Naive thymus-derived CD4-positive, alpha-beta T cell (primary cell): ENCODE results near the gene TMCC2. TPM values are rescaled to one million over a fixed set of nuclear protein-coding genes. Genes with fewer than 3 reads are reported as not detected.

Experiments
- ATAC-seq: fragments of 150-1000 bp; cut with Tn5 transposase; 2 replicates; pipeline ENCODE4 v1.10.0; 2021; ENCODE audit warnings: mild to moderate bottlenecking, moderate library complexity
- CTCF ChIA-PET: fragments of 350-600 bp; sonication (Branson Sonifier 250); formaldehyde crosslinking; loops from one replicate; lab custom pipeline; 2021; ENCODE audit warnings: antibody characterized with exemption; lab: Charles Lee
- POLR2A ChIA-PET: fragments of 350-600 bp; sonication (Branson Sonifier 250); formaldehyde crosslinking; loops from one replicate; lab custom pipeline; 2021; ENCODE audit warnings: antibody characterized with exemption, inconsistent platforms; lab: Charles Lee
- DNase-seq, 9 donors: peaks; one replicate each; pipeline versions ENCODE4 v3.0.0 to v3.0.0-alpha.2; 2020 to 2022; ENCODE audit warnings: mixed read lengths in 1 of 9
- H3K27ac ChIP-seq: one replicate; pipeline ENCODE4 v1.7.0; 2013; ENCODE audit warnings: mild to moderate bottlenecking, low read depth, low read length, moderate library complexity
- H3K27me3 ChIP-seq, 2 donors: one replicate each; pipeline ENCODE4 v1.7.0; 2013; ENCODE audit warnings: low read length in 2 of 2, mild to moderate bottlenecking in 2 of 2, moderate library complexity in 2 of 2; ENCODE audit not compliant: control insufficient read depth in 2 of 2, insufficient read depth in 2 of 2
- H3K36me3 ChIP-seq, 3 experiments: 1 replicate in 2 of 3; 2 replicates in 1 of 3; pipeline ENCODE4 v1.7.0; 2013; ENCODE audit warnings: low read length in 3 of 3, mild to moderate bottlenecking in 3 of 3, moderate library complexity in 1 of 3; ENCODE audit not compliant: insufficient read depth in 3 of 3, control insufficient read depth in 2 of 3
- H3K4me1 ChIP-seq, 2 donors: one replicate each; pipeline ENCODE4 v1.7.0; 2013; ENCODE audit warnings: low read length in 2 of 2, mild to moderate bottlenecking in 2 of 2, moderate library complexity in 1 of 2; ENCODE audit not compliant: control insufficient read depth in 2 of 2, insufficient read depth in 2 of 2
- H3K4me3 ChIP-seq: 2 replicates; pipeline ENCODE4 v1.7.0; 2013; ENCODE audit warnings: mild to moderate bottlenecking, low read length
- H3K9me3 ChIP-seq, 3 experiments: 1 replicate in 2 of 3; 2 replicates in 1 of 3; pipeline ENCODE4 v1.7.0; 2013; ENCODE audit warnings: low read length in 3 of 3; ENCODE audit not compliant: control insufficient read depth in 2 of 3
- H3K27ac Mint-ChIP-seq, 9 donors: one replicate each; pipeline ENCODE4 v1.8.0; 2020 to 2022; ENCODE audit warnings: mixed read lengths in 9 of 9, mild to moderate bottlenecking in 8 of 9, moderate library complexity in 5 of 9, inconsistent platforms in 2 of 9
- H3K27me3 Mint-ChIP-seq, 5 donors: one replicate each; pipeline ENCODE4 v1.8.0; 2021 to 2022; ENCODE audit warnings: mixed read lengths in 5 of 5, mild to moderate bottlenecking in 1 of 5
- H3K36me3 Mint-ChIP-seq, 5 donors: one replicate each; pipeline ENCODE4 v1.8.0; 2020 to 2022; ENCODE audit warnings: mixed read lengths in 5 of 5, mild to moderate bottlenecking in 3 of 5, inconsistent platforms in 1 of 5
- H3K4me1 Mint-ChIP-seq, 7 donors: one replicate each; pipeline ENCODE4 v1.8.0; 2020 to 2022; ENCODE audit warnings: mixed read lengths in 7 of 7, mild to moderate bottlenecking in 3 of 7, inconsistent platforms in 1 of 7
- H3K4me3 Mint-ChIP-seq, 10 donors: one replicate each; pipeline ENCODE4 v1.8.0; 2020 to 2022; ENCODE audit warnings: mild to moderate bottlenecking in 10 of 10, mixed read lengths in 10 of 10, moderate library complexity in 6 of 10, inconsistent platforms in 2 of 10
- H3K9me3 Mint-ChIP-seq, 11 donors: one replicate each; pipeline ENCODE4 v1.8.0; 2020 to 2022; ENCODE audit warnings: mixed read lengths in 11 of 11, mild to moderate bottlenecking in 4 of 11, inconsistent platforms in 1 of 11, moderate library complexity in 1 of 11
- intact Hi-C, 2 donors: fragments of 100-400 bp; cut with micrococcal nuclease; formaldehyde crosslinking; loops; one replicate each; pipeline ENCODE4 v1.15.1; 2023
- polyA plus RNA-seq, 2 donors: library from polyadenylated mRNA; unstranded; fragments of 300-500 nt; fragmentation: Illumina TruSeq; gene quantifications; one replicate each; pipeline ENCODE4 v1.2.3, GENCODE V29; 2021
- total RNA-seq, 6 experiments: library from RNA in 5 of 6; stranded (reverse) in 5 of 6; gene quantifications; 1 replicate in 5 of 6; 2 replicates in 1 of 6; pipeline ENCODE4 v1.2.3 and lab custom pipeline; 2021 to 2026

The TMCC2 gene
- total and polyA plus RNA-seq, 7 experiments from 2014 or later: 0.30 to 3.6 (median 1.3) TPM

- Mint-ChIP-seq H3K4me3 (peak overlapping the region; percentile 90 to 100 (median 96)), H3K27ac (peak overlapping the region; percentile 51 to 99 (median 92)), H3K27me3 (peaks cover 0 to 3% (median 0%) of the 10 kb centered on the region in 5 donors), H3K36me3 (peaks cover 7 to 25% (median 20%) of the 10 kb centered on the region in 5 donors), H3K4me1 (peaks cover 52 to 75% (median 72%) of the 10 kb centered on the region in 7 donors), H3K9me3 (peaks cover 0 to 3% (median 0%) of the 10 kb centered on the region in 11 donors)
- no peak for DNase-seq
- H3K4me1 ChIP-seq: peaks cover 43 to 63% of the 10 kb centered on the region in 2 donors
- H3K36me3 ChIP-seq: peaks cover 0 to 18% (median 0%) of the 10 kb centered on the region in 3 experiments
- no peak for ATAC-seq
- ChIA-PET POLR2A (interaction anchor here (0.6 to 28.6 kb wide), 9 partner anchors 12 to 103 kb away, joined by 3 to 1119 read pairs (median 6); no protein-coding TSS in a partner anchor), CTCF (interaction anchor here (1.1 to 21.8 kb wide), 3 partner anchors 15 to 39 kb away, joined by 3 to 955 read pairs (median 4); no protein-coding TSS in a partner anchor)
- H3K27me3 ChIP-seq: no peaks in the 10 kb centered on the region
- H3K27ac ChIP-seq: peak overlapping the region; percentile 89
- H3K9me3 ChIP-seq: no peaks in the 10 kb centered on the region
- intact Hi-C loops: loop anchor here in 1 of 2 donors (5.0 kb wide), 1 partner anchor 91 kb away; the partner anchor contains the start of gene TMCC2
- peak overlapping the region; percentile 95 for H3K4me3 ChIP-seq
These were observed 90.7 kb downstream of the TMCC2 start for GRCh38 chr1:205318231-205318991.

- CTCF ChIA-PET: interaction anchor here (0.7 to 21.8 kb wide), 4 partner anchors 14 to 40 kb away, joined by 3 to 955 read pairs (median 4); no protein-coding TSS in a partner anchor
- Histone ChIP-seq H3K36me3 (peaks cover 0 to 18% (median 0%) of the 10 kb centered on the region in 3 experiments), H3K4me3 (peak overlapping the region; percentile 95), H3K27me3 (no peaks in the 10 kb centered on the region), H3K4me1 (peaks cover 35 to 58% of the 10 kb centered on the region in 2 donors), H3K27ac (peak overlapping the region; percentile 89), H3K9me3 (no peaks in the 10 kb centered on the region)
- Mint-ChIP-seq H3K36me3 (peaks cover 7 to 22% (median 20%) of the 10 kb centered on the region in 5 donors), H3K4me1 (peaks cover 48 to 73% (median 68%) of the 10 kb centered on the region in 7 donors), H3K27me3 (peaks cover 0 to 8% (median 0%) of the 10 kb centered on the region in 5 donors), H3K9me3 (peaks cover 0 to 3% (median 0%) of the 10 kb centered on the region in 11 donors), H3K27ac (peak overlapping the region; percentile 72 to 99 (median 92)), H3K4me3 (peak overlapping the region; percentile 91 to 100 (median 98))
- intact Hi-C loops: loop anchor here (2.0 to 5.0 kb wide), 3 partner anchors 35 to 197 kb away; partner anchors contain the start of genes TMCC2 (in 2 of the 2) and RBBP5 (in 1 of the 2)
- peak; percentile 17 for ATAC-seq
- POLR2A ChIA-PET: interaction anchor here (0.6 to 28.6 kb wide), 7 partner anchors 15 to 104 kb away, joined by 3 to 1119 read pairs (median 4); no protein-coding TSS in a partner anchor
- peak in 7 of 9 donors; percentile 37 to 56 (median 48) for DNase-seq
These were observed 91.6 kb downstream of the TMCC2 start for GRCh38 chr1:205319081-205320018.

- peak within 1 kb of the TSS; percentile 95 for H3K4me3 ChIP-seq
- H3K27ac ChIP-seq: peak within 1 kb of the TSS; percentile 89
- H3K36me3 Mint-ChIP-seq: peaks cover 7 to 22% (median 20%) of the 10 kb centered on the region in 5 donors
- H3K27ac Mint-ChIP-seq: peak within 1 kb of the TSS; percentile 86 to 99 (median 94)
- DNase-seq (peak; percentile 78 to 87 (median 84)), ATAC-seq (peak; percentile 94)
- peaks cover 42 to 69% (median 64%) of the 10 kb centered on the region in 7 donors for H3K4me1 Mint-ChIP-seq
- no peaks in the 10 kb centered on the region for H3K9me3 ChIP-seq
- peaks cover 0 to 21% (median 0%) of the 10 kb centered on the region in 5 donors for H3K27me3 Mint-ChIP-seq
- POLR2A ChIA-PET: interaction anchor here (0.6 to 28.6 kb wide), 13 partner anchors 7 to 174 kb away, joined by 3 to 1119 read pairs (median 5); no protein-coding TSS in a partner anchor
- intact Hi-C loops: loop anchor here (1.0 to 5.0 kb wide), 9 partner anchors 8 to 199 kb away; partner anchors contain the start of genes DSTYK (in 1 of the 2), RBBP5 (in 1 of the 2) and TMCC2 (in 1 of the 2)
- CTCF ChIA-PET: interaction anchor here (1.0 to 21.8 kb wide), 6 partner anchors 8 to 203 kb away, joined by 3 to 955 read pairs (median 4); no protein-coding TSS in a partner anchor
- peaks cover 42 to 49% of the 10 kb centered on the region in 2 donors for H3K4me1 ChIP-seq
- H3K27me3 ChIP-seq: no peaks in the 10 kb centered on the region
- peaks cover 0 to 3% (median 0%) of the 10 kb centered on the region in 11 donors for H3K9me3 Mint-ChIP-seq
- peak within 1 kb of the TSS; percentile 91 to 100 (median 98) for H3K4me3 Mint-ChIP-seq
- peaks cover 0 to 18% (median 0%) of the 10 kb centered on the region in 3 experiments for H3K36me3 ChIP-seq
These were observed 93.6 kb downstream of the TMCC2 start, which contains the start of gene NUAK2 for GRCh38 chr1:205321162-205321958. NUAK2 (minus strand) TSS chr1:205321745; CDS start chr1:205321628, 117 bp downstream.

GRCh38 chr1:205321959-205322283 is 94.2 kb downstream of the TMCC2 start:
- no peaks in the 10 kb centered on the region for H3K9me3 ChIP-seq
- peak overlapping the region; percentile 91 to 100 (median 98) for H3K4me3 Mint-ChIP-seq
- H3K9me3 Mint-ChIP-seq: peaks cover 0 to 3% (median 0%) of the 10 kb centered on the region in 11 donors
- DNase-seq (no peak), ATAC-seq (no peak)
- peak overlapping the region; percentile 95 for H3K4me3 ChIP-seq
- peaks cover 36 to 43% of the 10 kb centered on the region in 2 donors for H3K4me1 ChIP-seq
- peaks cover 36 to 63% (median 59%) of the 10 kb centered on the region in 7 donors for H3K4me1 Mint-ChIP-seq
- no peaks in the 10 kb centered on the region for H3K27me3 ChIP-seq
- peaks cover 0 to 27% (median 0%) of the 10 kb centered on the region in 5 donors for H3K27me3 Mint-ChIP-seq
- ChIA-PET CTCF (interaction anchor here (0.6 to 21.8 kb wide), 6 partner anchors 14 to 336 kb away, joined by 3 to 955 read pairs (median 10); no protein-coding TSS in a partner anchor), POLR2A (interaction anchor here (0.5 to 28.6 kb wide), 13 partner anchors 8 to 174 kb away, joined by 3 to 1119 read pairs (median 4); no protein-coding TSS in a partner anchor)
- peaks cover 7 to 22% (median 20%) of the 10 kb centered on the region in 5 donors for H3K36me3 Mint-ChIP-seq
- H3K36me3 ChIP-seq: peaks cover 0 to 18% (median 0%) of the 10 kb centered on the region in 3 experiments
- H3K27ac ChIP-seq: peak overlapping the region; percentile 89
- peak overlapping the region in 8 of 9 donors; percentile 86 to 99 (median 92) for H3K27ac Mint-ChIP-seq
- intact Hi-C loops: loop anchor here (1.0 to 5.0 kb wide), 9 partner anchors 9 to 200 kb away; partner anchors contain the start of genes DSTYK (in 1 of the 2), RBBP5 (in 1 of the 2) and TMCC2 (in 1 of the 2)
